DMS53 (cell line): ENCODE data around the gene FOXD3.
"Not testable (repeated sequence)": the region's sequence is repeated elsewhere in the genome, so short reads cannot be mapped to it uniquely, and the experiment has no call there.

Experiments used
- DNase-seq: peaks from one replicate; lab custom pipeline; 2025; lab: John Stamatoyannopoulos, UW

Gene FOXD3

GRCh38 chr1:63321066-63321784 is 1.1 kb upstream of the FOXD3 start:
- peak; percentile 23 for DNase-seq

- no peak for DNase-seq
Observed at GRCh38 chr1:63321785-63322113, 618 bp upstream of the FOXD3 start.

GRCh38 chr1:63322944-63323864 is 837 bp downstream of the FOXD3 start:
- DNase-seq, result peak; percentile 95

- peak; percentile 95 for DNase-seq
Observed at GRCh38 chr1:63323865-63324778, 1.8 kb downstream of the FOXD3 start.

- DNase-seq, result no peak
Observed at GRCh38 chr1:63324779-63325119, 2.4 kb downstream of the FOXD3 start.

GRCh38 chr1:63325279-63325985 is 3.1 kb downstream of the FOXD3 start:
- no peak for DNase-seq

- DNase-seq, result peak; percentile 42
Observed at GRCh38 chr1:63326106-63326472, 3.7 kb downstream of the FOXD3 start.

- peak; percentile 78 for DNase-seq
Observed at GRCh38 chr1:63326473-63327380, 4.4 kb downstream of the FOXD3 start.

GRCh38 chr1:63327417-63328054 is 5.2 kb downstream of the FOXD3 start:
- peak; percentile 94 for DNase-seq

- DNase-seq, result no peak
Observed at GRCh38 chr1:63328122-63328521, 5.8 kb downstream of the FOXD3 start.

GRCh38 chr1:63328781-63329180 is 6.4 kb downstream of the FOXD3 start:
- DNase-seq, result no peak

GRCh38 chr1:63329621-63330330 is 7.4 kb downstream of the FOXD3 start:
- DNase-seq, result no peak

GRCh38 chr1:63330331-63330916 is 8.1 kb downstream of the FOXD3 start:
- no peak for DNase-seq

GRCh38 chr1:63342402-63342801 is 20.0 kb downstream of the FOXD3 start:
- no peak for DNase-seq

- DNase-seq, result no peak
Observed at GRCh38 chr1:63343922-63344321, 21.6 kb downstream of the FOXD3 start.

- DNase-seq, result peak; percentile 56
Observed at GRCh38 chr1:63350320-63350719, 28.0 kb downstream of the FOXD3 start.

- no peak for DNase-seq
Observed at GRCh38 chr1:63352736-63353135, 30.4 kb downstream of the FOXD3 start.

GRCh38 chr1:63356234-63356633 is 33.9 kb downstream of the FOXD3 start:
- DNase-seq, result not testable (repeated sequence)

GRCh38 chr1:63359561-63359960 is 37.2 kb downstream of the FOXD3 start:
- no peak for DNase-seq
